ENCODE results near the gene TNFSF9.
"Not testable (repeated sequence)": the region's sequence is repeated elsewhere in the genome, so short reads cannot be mapped to it uniquely, and the experiment has no call there.

The TNFSF9 gene

GRCh38 chr19:6568816-6569215 is 38.0 kb downstream of the TNFSF9 start:
- in situ Hi-C loops (cut with MboI; ENCODE audit: low sequenced_read_pairs), result no loop called here

GRCh38 chr19:6570764-6571163 is 39.9 kb downstream of the TNFSF9 start:
- in situ Hi-C loops (cut with MboI; ENCODE audit: low sequenced_read_pairs), result no loop called here

- in situ Hi-C loops (cut with MboI; ENCODE audit: low sequenced_read_pairs), result no loop called here
Observed at GRCh38 chr19:6571167-6571566, 40.3 kb downstream of the TNFSF9 start.

- in situ Hi-C loops (cut with MboI; ENCODE audit: low sequenced_read_pairs), result no loop called here
Observed at GRCh38 chr19:6572217-6572616, 41.4 kb downstream of the TNFSF9 start.

GRCh38 chr19:6573350-6573749 is 42.5 kb downstream of the TNFSF9 start:
- in situ Hi-C loops (cut with MboI; ENCODE audit: low sequenced_read_pairs), result no loop called here

- in situ Hi-C loops (cut with MboI; ENCODE audit: low sequenced_read_pairs), result no loop called here
Observed at GRCh38 chr19:6576869-6577475, 46.1 kb downstream of the TNFSF9 start.

- in situ Hi-C loops (cut with MboI; ENCODE audit: low sequenced_read_pairs), result no loop called here
Observed at GRCh38 chr19:6577476-6578125, 46.8 kb downstream of the TNFSF9 start.

GRCh38 chr19:6579450-6580178 is 48.8 kb downstream of the TNFSF9 start:
- in situ Hi-C loops (cut with MboI; ENCODE audit: low sequenced_read_pairs), result no loop called here

- in situ Hi-C loops (cut with MboI; ENCODE audit: low sequenced_read_pairs), result no loop called here
Observed at GRCh38 chr19:6580313-6580712, 49.5 kb downstream of the TNFSF9 start.

GRCh38 chr19:6582515-6583484 is 52.0 kb downstream of the TNFSF9 start:
- in situ Hi-C loops (cut with MboI; ENCODE audit: low sequenced_read_pairs), result not testable (repeated sequence)
